HG03025 (cell line): Measurements from ENCODE around the gene GIPC2.
A peak's percentile ranks its signal among the peaks of the same experiment; 100 is the strongest.

Experiments
- ATAC-seq: cut with Tn5 transposase; IDR thresholded peaks from one replicate; pipeline ENCODE4 v1.9.1; 2021; ENCODE audit warnings: mild to moderate bottlenecking, moderate library complexity; ENCODE audit not compliant: unreplicated experiment, low FRiP score

GIPC2 gene

GRCh38 chr1:78035121-78035520 lies 10.6 kb upstream of the GIPC2 start:
- no peak for ATAC-seq

GRCh38 chr1:78036450-78036849 lies 9.3 kb upstream of the GIPC2 start:
- no peak for ATAC-seq

- ATAC-seq, result no peak
These were observed 7.7 kb upstream of the GIPC2 start for GRCh38 chr1:78038071-78038470.

GRCh38 chr1:78038491-78038939 lies 7.3 kb upstream of the GIPC2 start:
- ATAC-seq, result no peak

GRCh38 chr1:78040484-78041089 lies 5.2 kb upstream of the GIPC2 start:
- ATAC-seq, result no peak

- ATAC-seq, result no peak
These were observed 2.3 kb upstream of the GIPC2 start for GRCh38 chr1:78043436-78043835.

- ATAC-seq, result no peak
These were observed 787 bp upstream of the GIPC2 start for GRCh38 chr1:78044796-78045562.

- ATAC-seq, result no peak
These were observed 222 bp upstream of the GIPC2 start for GRCh38 chr1:78045563-78045925.

- no peak for ATAC-seq
These were observed 1.3 kb downstream of the GIPC2 start for GRCh38 chr1:78047106-78047505.

- ATAC-seq, result no peak
These were observed 1.9 kb downstream of the GIPC2 start for GRCh38 chr1:78047631-78048030.

- no peak for ATAC-seq
These were observed 2.7 kb downstream of the GIPC2 start for GRCh38 chr1:78048446-78048845.

GRCh38 chr1:78049396-78049795 lies 3.6 kb downstream of the GIPC2 start:
- no peak for ATAC-seq

GRCh38 chr1:78051005-78051404 lies 5.2 kb downstream of the GIPC2 start:
- no peak for ATAC-seq

- ATAC-seq, result no peak
These were observed 7.1 kb downstream of the GIPC2 start for GRCh38 chr1:78052685-78053405.

- ATAC-seq, result no peak
These were observed 7.7 kb downstream of the GIPC2 start for GRCh38 chr1:78053498-78053897.

GRCh38 chr1:78054559-78054958 lies 8.8 kb downstream of the GIPC2 start:
- ATAC-seq, result no peak

- ATAC-seq, result no peak
These were observed 9.2 kb downstream of the GIPC2 start for GRCh38 chr1:78054972-78055371.

GRCh38 chr1:78055565-78056132 lies 9.9 kb downstream of the GIPC2 start:
- no peak for ATAC-seq

- ATAC-seq, result no peak
These were observed 12.9 kb downstream of the GIPC2 start for GRCh38 chr1:78058670-78059069.

GRCh38 chr1:78060857-78061563 lies 15.2 kb downstream of the GIPC2 start:
- peak; percentile 95 for ATAC-seq
